Measurements from ENCODE around the gene HOXB5.

Gene HOXB5

GRCh38 chr17:48615963-48616716, 22.6 kb upstream of the HOXB5 start:
- DNase-seq (ENCODE audit: low read depth): no peak

GRCh38 chr17:48615047-48615962, 21.7 kb upstream of the HOXB5 start, which contains the start of gene HOXB8:
Gene HOXB8, minus strand, starts transcription at chr17:48615292. Its CDS starts 588 bp downstream, at chr17:48614704.
- no peak for DNase-seq (ENCODE audit: low read depth)

GRCh38 chr17:48613862-48614694, 20.5 kb upstream of the HOXB5 start:
- no peak for DNase-seq (ENCODE audit: low read depth)

GRCh38 chr17:48612854-48613691, 19.5 kb upstream of the HOXB5 start:
- no peak for DNase-seq (ENCODE audit: low read depth)

- no peak for DNase-seq (ENCODE audit: low read depth)
These were observed 18.9 kb upstream of the HOXB5 start for GRCh38 chr17:48612456-48612853.

- no peak for DNase-seq (ENCODE audit: low read depth)
These were observed 18.3 kb upstream of the HOXB5 start for GRCh38 chr17:48611681-48612455.

GRCh38 chr17:48611213-48611612, 17.6 kb upstream of the HOXB5 start:
- DNase-seq (ENCODE audit: low read depth): no peak

- no peak for DNase-seq (ENCODE audit: low read depth)
These were observed 17.0 kb upstream of the HOXB5 start, which contains the start of gene HOXB7 for GRCh38 chr17:48610282-48611211. Gene HOXB7, minus strand, starts transcription at chr17:48611017. Its CDS starts 99 bp downstream, at chr17:48610918.

- DNase-seq (ENCODE audit: low read depth): no peak
These were observed 16.2 kb upstream of the HOXB5 start for GRCh38 chr17:48609759-48610281.

GRCh38 chr17:48609033-48609432, 15.5 kb upstream of the HOXB5 start:
- no peak for DNase-seq (ENCODE audit: low read depth)

- no peak for DNase-seq (ENCODE audit: low read depth)
These were observed 14.9 kb upstream of the HOXB5 start for GRCh38 chr17:48608494-48608834.

GRCh38 chr17:48606892-48607614, 13.5 kb upstream of the HOXB5 start:
- DNase-seq (ENCODE audit: low read depth): no peak

GRCh38 chr17:48605991-48606891, 12.7 kb upstream of the HOXB5 start:
- DNase-seq (ENCODE audit: low read depth): no peak

- DNase-seq (ENCODE audit: low read depth): no peak
These were observed 11.9 kb upstream of the HOXB5 start for GRCh38 chr17:48605409-48605919.

- no peak for DNase-seq (ENCODE audit: low read depth)
These were observed 11.3 kb upstream of the HOXB5 start, which contains the start of gene HOXB6 for GRCh38 chr17:48604770-48605329. Gene HOXB6, minus strand, starts transcription at chr17:48604986. Its CDS starts 6,836 bp downstream, at chr17:48598150.

GRCh38 chr17:48603959-48604769, 10.6 kb upstream of the HOXB5 start:
- no peak for DNase-seq (ENCODE audit: low read depth)

Data from activated gamma-delta T cell treated with anti-CD3 and anti-CD28 coated beads, Interleukin-2, amount 50 U/mL, for 16 hours (primary cell).